Measurements from ENCODE around the gene FAM131C. TPM values are rescaled to one million over a fixed set of nuclear protein-coding genes. Genes with fewer than 3 reads are reported as not detected.

FAM131C gene, protein sequence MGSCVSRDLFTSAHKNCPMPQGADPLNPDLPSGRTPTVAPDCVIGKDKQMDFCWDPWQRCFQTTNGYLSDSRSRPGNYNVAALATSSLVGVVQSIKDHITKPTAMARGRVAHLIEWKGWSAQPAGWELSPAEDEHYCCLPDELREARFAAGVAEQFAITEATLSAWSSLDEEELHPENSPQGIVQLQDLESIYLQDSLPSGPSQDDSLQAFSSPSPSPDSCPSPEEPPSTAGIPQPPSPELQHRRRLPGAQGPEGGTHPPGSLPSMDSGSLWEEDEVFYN
- 4.6 TPM for total RNA-seq

DNA sequence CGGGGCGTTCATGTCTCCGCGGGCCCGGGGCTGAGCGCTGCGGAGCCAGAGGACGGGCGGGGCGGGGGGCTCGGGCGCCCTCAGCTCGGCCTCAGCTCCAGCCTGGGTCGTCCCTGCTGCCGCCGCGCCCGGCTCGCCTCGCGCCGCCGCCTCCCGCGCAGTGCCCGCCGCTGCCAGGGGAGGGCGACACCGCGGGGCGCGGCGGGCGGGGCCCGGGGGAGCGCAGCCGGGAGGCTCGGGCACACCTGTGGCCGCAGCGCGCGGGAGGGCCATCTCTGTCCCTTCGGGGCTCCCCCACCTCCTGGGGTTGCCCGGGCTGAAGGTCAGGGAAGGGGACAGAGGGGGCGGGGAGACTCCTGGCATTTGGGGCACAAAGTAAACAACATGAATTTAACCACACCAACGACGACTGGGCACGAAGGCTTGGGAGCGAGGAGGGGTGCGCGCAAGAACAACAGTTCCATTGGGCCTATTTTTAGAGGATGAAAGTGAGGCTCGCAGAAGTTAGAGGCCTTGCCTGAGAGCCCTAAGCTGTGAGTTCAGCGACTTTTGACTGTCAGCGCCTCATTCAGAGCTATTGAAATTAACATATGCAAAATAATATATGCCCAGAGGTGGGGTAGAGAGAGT is at the start of gene FAM131C:
TSS of gene FAM131C (minus strand) at position 162 of the 630 bp plus-strand sequence. CDS start 209 bp downstream, outside the sequence.

DNA sequence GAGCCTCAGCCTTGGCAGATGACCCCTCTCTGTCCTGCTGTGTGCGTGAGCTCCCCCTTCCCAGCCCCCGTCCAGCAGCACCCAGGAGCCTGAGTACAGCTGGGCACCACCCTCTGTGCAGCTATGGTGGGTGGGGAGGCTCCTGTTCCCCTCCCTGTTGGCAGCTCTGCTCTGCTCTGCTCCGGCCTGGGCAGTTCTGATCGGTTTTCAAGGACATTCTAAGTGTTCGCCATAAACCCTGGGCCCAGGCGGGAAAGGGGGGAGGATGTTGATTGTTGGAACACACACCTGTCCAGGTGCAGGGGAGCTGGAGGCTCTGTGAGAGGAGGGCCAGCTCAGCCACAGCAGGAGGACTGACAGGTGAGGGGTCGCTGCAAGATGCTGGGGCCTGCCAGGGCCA is 29.9 kb downstream of the FAM131C start, which contains the start of gene CLCNKB:
TSS of gene CLCNKB (plus strand) at position 262 of the 400 bp plus-strand sequence. CDS start 711 bp downstream, outside the sequence.

DNA sequence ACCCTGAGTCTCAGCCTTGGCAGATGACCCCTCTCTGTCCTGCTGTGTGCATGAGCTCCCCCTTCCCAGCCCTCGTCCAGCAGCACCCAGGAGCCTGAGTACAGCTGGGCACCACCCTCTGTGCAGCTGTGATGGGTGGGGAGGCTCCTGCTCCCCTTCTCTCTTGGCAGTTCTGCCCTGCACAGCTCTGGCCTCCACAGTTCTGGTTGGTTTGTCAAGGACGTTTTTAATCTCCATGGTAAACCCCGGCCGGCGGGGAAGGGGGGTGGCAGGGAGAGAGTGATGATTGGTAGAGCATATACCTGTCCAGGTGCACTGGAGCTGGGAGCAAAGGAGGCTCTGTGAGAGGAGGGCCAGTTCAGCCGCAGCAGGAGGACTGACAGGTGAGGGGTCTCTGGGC is 51.8 kb downstream of the FAM131C start, which contains the start of gene CLCNKA:
TSS of gene CLCNKA (plus strand) at position 356 of the 400 bp plus-strand sequence. CDS start 584 bp downstream, outside the sequence.

DNA sequence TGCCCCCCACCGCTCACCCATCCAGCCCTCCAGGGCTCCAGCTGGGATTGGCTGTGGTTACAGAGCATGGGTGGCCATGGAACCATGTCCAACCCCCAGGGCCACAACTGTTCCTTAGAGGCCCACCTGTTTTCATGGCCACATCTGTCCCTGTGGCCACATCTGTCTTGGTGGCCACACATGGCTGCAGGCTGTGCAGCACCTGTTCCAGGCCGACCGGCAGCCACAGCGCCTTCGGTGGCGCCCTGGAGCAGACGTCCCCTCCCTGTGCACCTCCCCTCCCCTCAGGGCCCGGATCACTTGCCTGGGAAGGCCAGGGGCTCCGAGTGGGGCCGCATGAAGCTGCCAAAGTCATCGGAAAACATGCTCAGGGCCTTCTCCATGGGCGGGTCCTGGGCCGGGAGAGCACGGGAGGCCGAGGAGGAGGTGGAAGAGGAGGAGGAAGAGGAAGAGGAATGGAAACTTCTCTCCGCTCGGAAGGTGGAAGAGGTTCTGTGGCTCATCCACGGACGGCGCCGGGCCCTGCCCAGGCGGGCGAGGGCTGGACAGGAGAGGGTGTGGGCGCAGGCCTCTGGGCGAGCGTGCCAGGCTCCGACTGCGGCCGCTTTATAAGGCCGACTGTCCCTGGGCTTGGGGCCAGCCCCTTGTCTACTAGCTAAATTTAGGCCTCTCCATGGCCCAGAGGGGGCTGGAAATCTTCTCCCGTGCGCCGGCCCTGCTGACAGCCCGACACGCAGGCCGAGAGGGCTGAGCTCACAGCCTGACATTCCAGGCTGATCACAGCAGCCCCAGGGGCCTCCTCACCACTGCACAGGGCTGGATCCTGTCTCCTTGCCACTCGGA is 55.8 kb downstream of the FAM131C start, which contains the start of gene HSPB7:
TSS of gene HSPB7 (minus strand) at position 583 of the 843 bp plus-strand sequence. CDS start at position 503, 80 bp downstream.

Other genes starting within 250 kb of the FAM131C start
- gene SPEN, start 225.9 kb downstream of the FAM131C start, total RNA-seq, result 52.6 TPM
- gene ZBTB17, start 97.5 kb downstream of the FAM131C start, total RNA-seq, result 23.8 TPM
- 1.2 TPM for gene SRARP, start 69.4 kb downstream of the FAM131C start, total RNA-seq
- 0.23 TPM for gene HSPB7, start 55.6 kb downstream of the FAM131C start, total RNA-seq
- 0.23 TPM for gene CLCNKA, start 51.6 kb downstream of the FAM131C start, total RNA-seq
- 0.92 TPM for gene CLCNKB, start 29.9 kb downstream of the FAM131C start, total RNA-seq
- 2.5 TPM for gene EPHA2, start 82.4 kb upstream of the FAM131C start, total RNA-seq
- 1.6 TPM for gene ARHGEF19, start 139.0 kb upstream of the FAM131C start, total RNA-seq
- 37.4 TPM for gene CPLANE2, start 163.5 kb upstream of the FAM131C start, total RNA-seq

All from diencephalon (tissue), 1 donor.